Measurements from ENCODE around the gene KRT26. TPM values are rescaled to one million over a fixed set of nuclear protein-coding genes. Genes with fewer than 3 reads are reported as not detected.

Gene KRT26
- total RNA-seq, 1 experiment from 2014 or later = not detected

DNA sequence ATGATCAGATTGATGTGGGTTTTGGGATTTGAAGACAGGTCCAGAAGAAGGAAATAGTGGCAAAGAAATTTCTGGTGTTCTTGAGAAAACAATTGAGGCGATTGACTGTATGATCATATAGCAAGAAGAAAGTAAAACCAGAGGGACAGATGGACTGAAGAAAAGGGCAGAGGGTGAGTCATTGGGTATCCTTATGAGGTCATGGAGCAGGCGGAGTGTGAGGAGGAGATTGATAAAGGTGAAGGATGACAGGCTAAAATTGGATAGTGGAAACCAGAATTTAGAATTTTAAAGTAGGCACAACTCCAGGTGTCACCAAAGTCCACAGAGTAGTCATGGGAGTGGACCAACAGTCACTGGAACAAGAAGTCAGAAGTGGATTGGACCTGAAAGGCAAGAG lies 29.2 kb upstream of the KRT26 start:
- H3K27me3 ChIP-seq (replicated peaks; ENCODE audit: insufficient read depth, low read depth, low read length, poor library complexity) = no peaks in the 10 kb centered on the region
- intact Hi-C loops (cut with micrococcal nuclease; ENCODE audit: unreplicated experiment) = loop anchor here (5.0 kb wide), 3 partner anchors 106 to 746 kb away; partner anchors contain the start of gene KRTAP4-5
- no peaks in the 10 kb centered on the region for H3K4me1 ChIP-seq (ENCODE audit: insufficient read depth, low read length, poor library complexity, severe bottlenecking)
- no peaks in the 10 kb centered on the region for H3K36me3 ChIP-seq (ENCODE audit: insufficient read depth, low read length, poor library complexity, severe bottlenecking)
- CTCF ChIA-PET = no interaction called here
- H3K27ac ChIP-seq (ENCODE audit: low read depth, low read length, poor library complexity, severe bottlenecking) = no peak overlapping the region
- H3K9me3 ChIP-seq (ENCODE audit: low read depth, low read length, poor library complexity, severe bottlenecking) = no peaks in the 10 kb centered on the region
- POLR2A ChIA-PET (ENCODE audit: low non-redundant PET) = no interaction called here
- BruUV-seq (replicated peaks) = no TSS peak
- DNase-seq (ENCODE audit: low spot score) = no peak
- TF ChIP-seq CTCF (conservative IDR thresholded peaks at IDR 0.05; ENCODE audit: low read depth, low read length) (no peak), EZH2 (IDR thresholded peaks at IDR 0.05; ENCODE audit: borderline replicate concordance, low read depth, low read length, poor library complexity, severe bottlenecking) (no peak)
- H3K4me3 ChIP-seq (ENCODE audit: low read depth, low read length, poor library complexity, severe bottlenecking) = no peak overlapping the region

GRCh38 chr17:40800381-40800780 lies 28.4 kb upstream of the KRT26 start:
- no TSS peak for BruUV-seq (replicated peaks)
- Histone ChIP-seq H3K4me3 (ENCODE audit: low read depth, low read length, poor library complexity, severe bottlenecking) (no peak overlapping the region), H3K9me3 (ENCODE audit: low read depth, low read length, poor library complexity, severe bottlenecking) (no peaks in the 10 kb centered on the region), H3K27me3 (replicated peaks; ENCODE audit: insufficient read depth, low read depth, low read length, poor library complexity) (no peaks in the 10 kb centered on the region), H3K4me1 (ENCODE audit: insufficient read depth, low read length, poor library complexity, severe bottlenecking) (no peaks in the 10 kb centered on the region), H3K36me3 (ENCODE audit: insufficient read depth, low read length, poor library complexity, severe bottlenecking) (no peaks in the 10 kb centered on the region), H3K27ac (ENCODE audit: low read depth, low read length, poor library complexity, severe bottlenecking) (no peak overlapping the region)
- ChIA-PET CTCF (no interaction called here), POLR2A (ENCODE audit: low non-redundant PET) (no interaction called here)
- DNase-seq (ENCODE audit: low spot score) = no peak
- no peak for TF ChIP-seq EZH2 (IDR thresholded peaks at IDR 0.05; ENCODE audit: borderline replicate concordance, low read depth, low read length, poor library complexity, severe bottlenecking)
- TF ChIP-seq CTCF (conservative IDR thresholded peaks at IDR 0.05; ENCODE audit: low read depth, low read length) = no peak
- intact Hi-C loops (cut with micrococcal nuclease; ENCODE audit: unreplicated experiment) = loop anchor here (5.0 kb wide), 3 partner anchors 107 to 747 kb away; partner anchors contain the start of gene KRTAP4-5

DNA sequence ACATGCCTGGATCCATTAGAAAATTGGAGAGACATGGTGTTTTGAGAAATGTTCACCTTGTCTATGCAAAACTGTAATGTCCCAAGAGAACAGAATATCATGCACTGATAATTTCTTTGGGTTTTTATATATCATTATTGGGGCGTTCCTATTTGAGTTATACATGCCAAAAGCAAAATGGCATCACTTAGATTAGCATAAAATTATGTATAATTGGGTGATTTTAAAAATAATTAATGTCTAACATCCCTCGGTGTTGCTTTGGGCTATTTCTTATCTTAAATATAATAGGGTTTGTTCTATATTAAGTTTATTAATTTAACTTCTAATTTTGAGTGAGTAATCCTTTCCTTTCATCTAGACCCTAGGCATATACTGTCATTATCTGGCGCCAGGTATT lies 27.9 kb upstream of the KRT26 start, which contains the start of gene KRT28:
TSS of gene KRT28 (minus strand) at position 101 of the 400 bp plus-strand sequence. CDS start at position 35, 66 bp downstream.
- H3K27ac ChIP-seq (ENCODE audit: low read depth, low read length, poor library complexity, severe bottlenecking) = no peak within 1 kb of the TSS
- H3K4me3 ChIP-seq (ENCODE audit: low read depth, low read length, poor library complexity, severe bottlenecking) = no peak within 1 kb of the TSS
- H3K27me3 ChIP-seq (replicated peaks; ENCODE audit: insufficient read depth, low read depth, low read length, poor library complexity) = no peaks in the 10 kb centered on the region
- no TSS peak for BruUV-seq (replicated peaks)
- TF ChIP-seq CTCF (conservative IDR thresholded peaks at IDR 0.05; ENCODE audit: low read depth, low read length) (no peak), EZH2 (IDR thresholded peaks at IDR 0.05; ENCODE audit: borderline replicate concordance, low read depth, low read length, poor library complexity, severe bottlenecking) (no peak)
- DNase-seq (ENCODE audit: low spot score) = no peak
- ChIA-PET CTCF (no interaction called here), POLR2A (ENCODE audit: low non-redundant PET) (no interaction called here)
- no peaks in the 10 kb centered on the region for H3K36me3 ChIP-seq (ENCODE audit: insufficient read depth, low read length, poor library complexity, severe bottlenecking)
- H3K4me1 ChIP-seq (ENCODE audit: insufficient read depth, low read length, poor library complexity, severe bottlenecking) = no peaks in the 10 kb centered on the region
- no peaks in the 10 kb centered on the region for H3K9me3 ChIP-seq (ENCODE audit: low read depth, low read length, poor library complexity, severe bottlenecking)
- intact Hi-C loops (cut with micrococcal nuclease; ENCODE audit: unreplicated experiment) = loop anchor here (5.0 kb wide), 3 partner anchors 107 to 747 kb away; partner anchors contain the start of gene KRTAP4-5

All from A673 (cell line).